HG03159 (cell line): Measurements from ENCODE around the gene CDC20B.
"Not testable (repeated sequence)": the region's sequence is repeated elsewhere in the genome, so short reads cannot be mapped to it uniquely, and the experiment has no call there.

Experiments
- ATAC-seq: cut with Tn5 transposase; IDR thresholded peaks from one replicate; pipeline ENCODE4 v1.9.1; 2021; ENCODE audit warnings: mild to moderate bottlenecking, moderate library complexity; ENCODE audit not compliant: unreplicated experiment

The CDC20B gene

DNA sequence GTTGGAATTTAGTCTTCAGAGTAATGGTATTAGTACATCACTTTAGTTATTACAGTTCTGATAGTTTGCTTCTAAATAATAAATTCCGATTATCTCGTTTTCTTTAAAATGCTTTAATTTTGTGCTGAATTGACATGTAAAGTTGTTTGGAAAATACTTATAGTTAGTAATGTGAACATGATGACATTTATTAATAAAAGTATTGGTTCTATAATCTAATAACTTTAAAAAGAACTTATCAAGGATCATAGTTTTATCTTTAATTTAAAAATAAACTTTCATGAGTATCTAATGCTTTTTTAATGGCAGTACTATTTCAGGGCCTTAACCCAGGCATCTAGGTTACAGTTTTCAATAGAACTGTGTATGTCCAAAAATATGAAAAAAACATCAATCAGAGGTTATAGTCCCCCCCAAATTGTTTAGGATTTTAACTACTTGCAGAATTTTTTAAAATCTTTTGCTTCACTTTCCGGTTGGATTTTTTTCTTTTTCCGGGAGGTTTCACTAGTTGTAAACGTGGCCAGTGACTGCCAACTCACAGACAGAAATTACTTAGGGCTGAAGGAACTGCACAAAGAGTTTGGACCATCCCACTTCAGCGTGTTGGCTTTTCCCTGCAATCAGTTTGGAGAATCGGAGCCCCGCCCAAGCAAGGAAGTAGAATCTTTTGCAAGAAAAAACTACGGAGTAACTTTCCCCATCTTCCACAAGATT is 12.3 kb downstream of the CDC20B start:
- ATAC-seq: no peak

DNA sequence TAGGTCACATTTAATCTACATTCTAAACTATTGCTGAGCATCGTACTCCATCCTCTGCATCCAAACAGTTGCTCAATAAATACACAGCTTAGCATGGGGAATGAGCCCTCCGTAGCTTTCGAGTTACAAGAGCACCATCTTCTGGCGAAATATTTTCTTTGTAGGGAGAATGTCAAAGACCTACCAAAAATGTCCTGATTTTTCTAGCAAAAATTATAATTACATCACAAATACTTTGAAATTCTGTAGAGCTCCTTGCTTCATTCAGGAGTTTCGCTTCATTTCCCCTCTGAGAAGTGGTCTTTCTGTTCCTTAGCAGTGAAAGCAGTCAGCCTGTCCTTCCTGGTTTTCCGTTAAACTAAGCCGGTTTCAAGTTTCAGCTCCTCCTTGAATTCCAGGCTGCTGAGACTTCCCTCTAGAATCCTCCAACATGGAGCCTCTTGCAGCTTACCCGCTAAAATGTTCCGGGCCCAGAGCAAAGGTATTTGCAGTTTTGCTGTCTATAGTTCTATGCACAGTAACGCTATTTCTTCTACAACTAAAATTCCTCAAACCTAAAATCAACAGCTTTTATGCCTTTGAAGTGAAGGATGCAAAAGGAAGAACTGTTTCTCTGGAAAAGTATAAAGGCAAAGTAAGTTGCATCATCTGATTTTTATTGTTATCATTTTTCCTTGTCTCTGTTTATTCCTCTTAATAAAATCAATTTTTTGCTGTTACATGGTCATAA is 13.0 kb downstream of the CDC20B start, which contains the start of gene GPX8:
Gene GPX8 (plus strand): TSS at position 409 of the 730 bp plus-strand sequence. CDS start 22 bp downstream, at position 431.
- ATAC-seq: no peak

DNA sequence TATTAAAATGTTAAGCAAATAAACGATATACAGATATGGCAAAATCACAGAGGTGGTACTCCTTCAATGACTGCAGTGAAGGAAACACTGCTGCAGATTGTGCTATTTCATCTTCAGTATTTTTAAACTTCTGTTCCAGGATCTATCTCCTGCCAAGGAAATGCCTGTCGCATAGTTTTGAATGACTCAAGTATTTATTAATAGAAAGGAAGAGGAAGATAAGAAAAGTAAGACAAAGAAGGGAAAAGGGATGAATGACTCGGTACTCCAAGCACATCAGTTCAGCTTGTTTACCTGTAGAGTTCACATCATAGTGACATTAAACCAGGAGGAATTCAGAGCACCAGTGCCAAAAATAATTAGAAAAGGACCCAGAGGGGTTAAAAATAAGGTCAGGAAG is 18.1 kb downstream of the CDC20B start:
- no peak for ATAC-seq

DNA sequence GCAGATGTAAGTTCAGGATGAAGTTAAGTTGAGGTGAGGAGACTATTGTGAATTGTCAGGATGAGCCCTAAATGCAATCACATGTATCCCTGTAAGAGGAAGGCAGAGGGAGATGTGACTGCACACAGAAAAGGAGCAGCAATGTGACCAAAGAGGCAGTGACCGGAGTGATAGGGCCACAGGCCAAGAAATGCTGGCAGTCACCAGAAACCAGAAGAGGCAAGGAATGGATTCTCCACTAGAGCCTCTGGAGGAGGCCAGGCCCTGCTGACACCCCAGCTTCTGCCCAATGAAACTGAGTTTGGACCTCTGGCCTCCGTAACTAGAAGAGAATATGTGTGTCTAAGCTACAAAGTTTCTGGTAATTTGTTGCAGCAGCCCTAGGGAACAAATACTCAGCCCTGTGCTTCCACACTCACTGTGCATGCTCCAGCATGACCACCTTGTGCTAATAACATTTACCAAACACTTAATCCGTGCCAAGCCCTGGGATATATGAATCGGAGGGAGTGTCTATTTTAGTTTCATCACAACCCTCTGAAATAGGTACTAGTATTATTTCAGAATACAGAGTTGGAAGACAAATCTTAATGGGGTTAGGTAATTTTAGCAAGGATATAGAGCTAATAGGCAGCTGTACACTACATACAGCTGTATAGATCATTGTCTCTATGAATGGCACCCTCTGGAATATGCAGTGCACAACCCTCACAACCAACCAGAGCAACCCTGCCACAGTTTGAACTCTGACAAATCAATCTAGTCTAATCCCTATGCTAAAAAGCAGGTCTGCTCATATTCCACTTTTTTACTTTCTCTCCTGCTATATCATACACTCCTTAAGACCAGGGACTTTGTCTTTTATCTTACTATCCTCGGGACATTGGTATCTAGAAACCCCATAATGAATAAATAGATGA is 20.8 kb downstream of the CDC20B start:
- no peak for ATAC-seq

DNA sequence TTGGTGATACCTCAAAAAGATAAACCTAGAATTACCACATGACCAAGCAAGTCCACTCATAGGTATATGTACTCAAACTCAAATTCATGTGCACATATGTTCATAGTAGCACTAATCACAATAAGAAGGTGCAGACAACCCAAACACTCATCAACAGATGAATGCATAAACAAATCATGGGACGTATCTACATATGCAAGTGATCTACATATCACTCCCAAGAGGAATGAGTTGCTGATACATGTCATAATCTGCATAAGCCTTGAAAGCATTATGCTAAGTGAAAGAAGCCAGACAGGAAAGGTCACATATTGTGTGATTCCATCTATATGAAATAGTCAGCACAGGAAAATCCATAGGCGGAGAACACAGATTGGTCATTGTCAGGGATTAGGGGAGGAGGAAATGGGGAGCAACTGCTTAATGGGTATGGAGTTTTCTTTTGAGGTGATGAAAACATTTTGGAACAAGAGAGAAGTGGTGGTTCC is 23.6 kb downstream of the CDC20B start:
- ATAC-seq: no peak

DNA sequence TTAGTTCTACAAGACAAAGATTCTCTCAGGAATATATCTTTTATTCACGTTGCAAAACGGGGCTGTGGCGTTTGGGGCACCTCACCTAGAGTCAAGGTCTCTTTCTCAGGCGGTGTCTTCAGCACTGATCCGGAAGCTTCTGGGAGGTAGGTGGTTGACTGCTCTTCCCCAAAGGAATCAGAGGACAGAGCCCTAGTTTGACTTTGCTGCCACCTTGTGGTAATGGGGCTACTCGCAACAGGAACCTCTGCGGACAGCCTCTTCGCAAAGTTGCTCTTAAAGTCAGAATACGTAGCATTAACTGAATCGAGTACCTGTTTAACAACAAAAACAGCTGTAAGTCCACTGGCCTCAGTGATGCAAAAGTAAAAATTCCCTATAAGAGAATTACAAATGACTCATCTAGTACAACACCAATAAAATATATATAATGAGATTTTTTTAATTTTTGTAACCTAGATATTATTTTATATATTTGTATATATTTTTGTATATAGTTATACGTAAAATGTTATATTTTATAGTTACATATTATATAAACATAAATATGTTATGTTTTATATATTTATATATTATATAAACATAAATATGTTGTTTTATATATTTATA is 26.3 kb downstream of the CDC20B start:
- ATAC-seq: peak; percentile 86

DNA sequence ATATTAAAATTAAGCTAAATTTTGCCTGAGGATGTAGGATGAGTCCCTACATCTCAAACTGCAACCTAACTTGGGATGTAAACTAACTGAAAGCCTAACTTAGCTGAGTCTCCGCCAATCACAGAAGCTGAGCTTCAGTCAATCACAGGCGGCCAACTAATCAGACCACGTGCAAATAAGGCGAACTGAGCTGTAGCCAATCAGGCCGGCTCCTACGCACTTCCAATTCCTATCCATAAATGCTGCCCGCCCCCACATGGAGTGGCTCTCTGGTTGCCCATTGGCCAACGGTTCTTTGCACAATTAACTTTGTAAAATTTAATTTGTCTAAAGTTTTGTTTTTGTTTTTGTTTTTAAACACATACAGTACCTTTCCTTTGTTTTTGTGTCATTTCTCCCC is 26.9 kb downstream of the CDC20B start:
- no peak for ATAC-seq

DNA sequence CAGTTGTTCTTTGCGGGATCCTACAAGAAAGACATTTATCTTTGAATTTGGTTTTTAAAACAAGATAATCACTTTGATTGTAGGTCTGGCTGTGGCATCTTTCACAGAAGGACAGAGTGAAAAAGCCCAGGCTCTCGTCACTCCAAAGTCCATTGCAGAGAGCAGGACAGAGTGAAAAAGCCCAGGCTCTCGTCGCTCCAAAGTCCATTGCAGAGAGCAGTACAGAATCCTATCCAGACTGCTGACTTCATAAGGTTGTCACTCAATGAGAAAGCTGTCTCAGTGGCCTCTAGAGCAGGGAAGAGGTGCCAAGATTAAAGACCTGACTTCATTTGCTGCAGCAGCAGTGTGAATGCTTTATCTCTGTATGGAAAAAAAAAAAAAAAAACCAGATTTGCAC is 29.4 kb downstream of the CDC20B start:
- ATAC-seq: no peak

DNA sequence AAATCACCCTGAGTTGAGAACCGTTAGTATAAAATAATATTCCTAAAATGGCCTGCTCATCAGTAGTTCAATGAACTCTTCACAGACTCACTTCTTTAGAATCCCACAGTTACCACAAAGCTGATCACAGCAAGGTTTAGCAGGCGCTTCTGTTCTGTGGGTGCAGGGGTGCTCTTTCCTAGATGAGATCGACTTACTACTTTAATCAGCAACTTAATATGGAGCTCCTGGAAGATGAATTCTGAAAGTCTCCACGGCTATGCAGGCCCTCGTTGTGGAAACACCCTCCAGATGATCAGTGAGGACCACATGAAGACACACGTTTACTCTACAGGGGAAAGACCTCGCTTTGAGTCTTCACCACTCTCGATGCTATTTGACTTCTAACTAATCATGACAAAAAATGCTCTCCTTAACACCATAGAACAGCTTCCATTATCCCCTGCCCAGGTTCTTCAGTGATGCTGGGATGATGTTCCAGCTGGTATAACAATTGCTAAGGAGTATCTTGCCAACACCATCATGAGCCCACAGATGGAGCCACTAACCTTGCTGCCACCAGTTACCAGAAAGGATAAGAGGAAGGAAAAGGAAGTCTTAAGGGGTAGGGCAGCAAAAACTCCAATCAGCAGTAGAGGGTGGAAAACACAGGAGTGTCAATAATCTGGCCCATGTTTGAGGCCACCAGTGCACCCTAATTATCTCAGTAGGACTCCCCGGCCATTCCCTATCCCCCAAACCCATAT is 30.9 kb downstream of the CDC20B start:
- ATAC-seq: no peak

DNA sequence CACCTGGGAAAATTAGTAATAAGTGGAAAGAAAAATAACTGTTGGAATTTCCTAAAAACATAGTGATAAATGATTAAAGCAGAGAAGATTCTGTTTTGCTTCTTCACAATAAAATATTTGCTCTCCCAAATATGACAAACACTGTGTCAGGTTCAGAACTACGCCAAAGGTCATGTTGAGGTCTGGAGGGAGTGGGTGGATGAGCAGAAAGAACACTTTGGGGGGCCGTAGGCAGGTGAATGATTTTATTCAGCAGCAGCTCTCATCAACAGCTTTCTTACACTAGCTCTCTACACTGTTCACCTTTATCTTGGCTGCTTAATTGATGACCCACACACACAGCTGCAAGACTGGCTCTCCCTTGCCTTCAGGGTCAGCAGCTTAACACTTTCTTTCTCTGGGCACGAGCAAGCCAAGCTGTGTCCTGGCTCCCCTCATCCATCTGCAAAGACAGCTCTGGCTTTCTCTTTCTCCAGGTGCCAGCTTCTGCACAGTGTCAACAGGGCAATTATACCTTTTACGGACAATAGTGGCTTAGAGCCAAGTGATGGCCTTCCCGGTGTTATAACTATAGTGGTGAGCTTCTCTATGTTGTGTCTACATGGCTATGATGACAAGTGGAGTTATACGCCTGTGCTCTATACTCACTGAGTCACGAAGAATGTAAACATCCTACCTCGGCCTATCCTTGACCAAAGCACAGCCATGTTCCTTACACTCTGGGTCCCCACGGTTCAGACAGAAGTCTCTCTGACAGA is 31.9 kb downstream of the CDC20B start:
- ATAC-seq: no peak

DNA sequence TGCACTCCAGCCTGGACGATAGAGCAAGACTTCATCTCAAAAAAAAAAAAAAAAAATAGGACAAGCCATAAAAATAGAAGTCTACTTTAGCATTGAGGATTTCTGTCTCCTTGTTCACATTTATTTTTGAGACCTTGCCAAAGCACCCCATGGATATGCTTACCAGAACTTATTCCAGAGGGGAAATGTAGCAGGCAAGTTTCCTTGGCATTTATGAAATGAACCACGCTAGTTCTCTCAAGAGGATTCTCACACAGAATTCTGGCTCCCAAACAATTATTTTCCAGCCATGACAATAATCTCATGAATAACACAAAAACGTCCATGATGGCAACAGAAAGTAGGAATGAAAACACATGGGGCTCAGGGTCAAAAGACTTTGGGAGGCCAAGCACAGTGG is 36.5 kb downstream of the CDC20B start:
- ATAC-seq: no peak

DNA sequence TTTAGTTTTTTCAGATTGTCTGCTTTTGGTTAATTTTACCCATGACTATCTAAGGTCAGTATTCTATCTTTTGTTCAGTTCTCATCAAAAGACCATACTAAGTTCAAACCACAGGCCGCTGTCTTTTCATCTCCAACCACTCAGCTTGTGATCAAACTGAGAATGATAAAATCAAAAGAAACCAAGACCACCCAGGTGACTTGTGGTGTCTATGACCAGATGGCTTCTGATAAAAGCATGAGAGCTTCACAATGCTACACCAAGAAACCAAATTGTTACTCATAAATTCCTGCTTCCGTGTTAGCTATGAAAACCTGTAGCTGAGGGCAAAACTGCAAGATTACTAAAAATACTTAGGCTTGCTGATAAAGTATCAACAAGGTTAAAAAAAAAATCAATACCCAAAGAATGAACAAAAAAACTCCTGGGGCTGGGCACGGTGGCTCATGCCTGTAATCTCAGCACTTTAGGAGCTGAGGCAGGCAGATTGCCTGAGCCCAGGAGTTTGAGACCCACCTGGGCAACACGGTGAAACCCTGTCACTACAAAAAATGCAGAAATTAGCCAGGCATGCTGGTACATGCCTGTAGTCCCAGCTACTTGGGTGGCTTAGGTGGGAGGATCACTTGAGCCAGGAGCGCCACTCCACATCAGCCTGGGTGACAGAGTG is 38.8 kb downstream of the CDC20B start:
- no peak for ATAC-seq

DNA sequence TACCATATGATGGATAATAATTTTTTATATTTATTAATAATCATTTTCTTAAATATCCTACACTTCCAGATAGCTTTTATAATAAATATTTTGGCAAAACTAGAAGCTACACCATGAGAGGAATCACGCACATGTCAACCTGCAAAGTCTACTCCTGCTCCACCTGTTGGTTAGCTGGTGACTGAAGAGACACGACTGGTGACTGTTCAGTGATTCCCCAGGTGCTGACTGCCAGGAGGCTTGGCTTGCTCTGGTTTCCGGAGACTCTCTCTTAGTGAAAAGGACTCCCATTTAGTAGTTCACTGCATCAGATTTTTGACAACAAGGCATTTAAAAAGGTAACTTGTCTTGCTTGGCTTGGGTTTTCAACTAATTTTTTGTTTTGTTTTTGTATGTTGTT is 49.6 kb downstream of the CDC20B start:
- ATAC-seq: no peak

DNA sequence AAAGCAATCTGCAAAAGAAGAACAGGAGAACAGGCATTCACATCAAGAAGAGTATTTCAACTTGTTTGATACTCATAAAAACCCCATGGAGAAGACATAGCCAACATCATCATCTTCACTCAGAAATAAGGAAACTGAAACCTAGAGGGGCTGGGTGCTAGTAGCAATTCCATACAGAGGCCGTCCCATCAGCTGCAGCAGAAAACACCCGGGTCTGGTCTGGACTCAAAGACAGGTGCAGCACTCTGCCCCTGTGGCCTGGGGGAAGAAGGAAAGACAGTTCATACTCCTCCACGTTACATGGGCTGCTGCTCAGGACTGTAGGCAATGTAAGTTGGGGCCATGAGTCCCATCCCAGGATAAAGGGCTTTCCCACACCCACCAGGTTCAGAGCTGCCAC is 58.9 kb downstream of the CDC20B start:
- ATAC-seq: no peak

DNA sequence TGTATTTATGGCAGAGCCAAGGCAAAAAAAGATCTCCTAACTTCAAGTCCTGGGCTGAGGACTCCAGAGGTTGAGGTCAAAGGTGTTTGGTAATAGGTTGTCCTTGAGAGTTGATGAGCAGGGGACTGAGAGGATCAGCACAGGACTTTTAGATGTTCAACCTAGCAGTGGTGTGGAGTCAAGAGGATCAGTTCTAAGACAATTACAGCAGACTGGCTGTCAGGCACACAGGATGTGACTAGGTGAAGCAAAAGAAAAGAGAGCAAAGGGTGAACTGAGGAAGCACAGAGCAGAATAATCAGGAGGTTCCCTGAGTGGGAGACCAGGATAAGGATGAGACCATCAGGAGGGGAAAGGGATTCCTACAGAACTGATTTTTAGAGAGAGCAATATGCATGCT is 59.6 kb downstream of the CDC20B start:
- ATAC-seq: no peak

DNA sequence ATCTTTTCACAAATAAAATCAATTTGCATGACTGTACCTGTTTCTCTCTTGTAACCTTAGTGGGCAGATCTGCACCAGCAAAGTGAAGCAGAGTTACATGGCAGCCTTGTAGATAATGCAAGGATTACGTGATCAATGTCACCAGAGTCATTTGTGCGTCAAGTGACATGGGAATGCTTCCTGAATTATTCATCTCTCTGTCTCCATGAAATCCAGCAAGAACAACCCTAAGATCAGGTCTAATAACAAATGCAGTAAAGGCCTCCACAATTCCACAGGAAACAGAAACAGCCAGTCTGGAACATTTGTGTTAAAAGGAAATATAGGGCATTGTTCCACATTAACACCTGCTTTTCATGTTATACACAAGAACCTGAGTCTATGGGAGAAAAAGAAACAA is 62.8 kb downstream of the CDC20B start:
- ATAC-seq: no peak

DNA sequence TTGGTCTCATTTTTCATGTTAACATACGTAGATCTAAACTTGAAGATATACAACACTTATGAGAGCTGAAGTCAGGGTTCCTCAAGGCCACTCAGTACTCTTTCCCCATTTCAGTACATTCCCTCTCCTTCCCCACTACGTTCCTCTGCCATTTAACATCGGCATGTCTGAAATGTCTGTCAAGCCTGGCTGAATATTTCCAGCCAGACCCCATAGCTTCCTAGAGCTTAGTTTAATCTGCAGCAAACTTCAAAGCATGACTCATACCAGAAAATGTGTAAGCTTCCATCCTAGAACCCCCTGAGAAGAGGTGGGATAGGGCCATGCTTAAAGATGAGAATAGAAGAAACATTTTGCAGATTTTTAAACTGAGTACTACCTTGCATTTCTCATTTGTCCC is 64.3 kb downstream of the CDC20B start:
- no peak for ATAC-seq

DNA sequence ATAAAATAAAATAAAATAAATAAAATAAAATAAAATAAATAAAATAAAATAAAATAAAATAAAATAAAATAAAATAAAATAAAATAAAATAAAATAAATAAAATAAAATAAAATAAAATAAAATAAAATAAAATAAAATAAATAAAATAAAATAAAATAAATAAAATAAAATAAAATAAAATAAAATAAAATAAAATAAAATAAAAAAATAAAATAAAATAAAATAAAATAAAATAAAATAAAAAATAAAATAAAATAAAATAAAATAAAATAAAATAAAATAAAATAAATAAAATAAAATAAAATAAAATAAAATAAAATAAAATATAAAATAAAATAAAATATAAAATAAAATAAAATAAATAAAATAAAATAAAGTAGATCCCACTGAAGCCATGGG is 67.0 kb downstream of the CDC20B start:
- not testable (repeated sequence) for ATAC-seq
